ENCODE measurements around the gene PHACTR1.
"Not testable (repeated sequence)": the region's sequence is repeated elsewhere in the genome, so short reads cannot be mapped to it uniquely, and the experiment has no call there.

Gene PHACTR1

DNA sequence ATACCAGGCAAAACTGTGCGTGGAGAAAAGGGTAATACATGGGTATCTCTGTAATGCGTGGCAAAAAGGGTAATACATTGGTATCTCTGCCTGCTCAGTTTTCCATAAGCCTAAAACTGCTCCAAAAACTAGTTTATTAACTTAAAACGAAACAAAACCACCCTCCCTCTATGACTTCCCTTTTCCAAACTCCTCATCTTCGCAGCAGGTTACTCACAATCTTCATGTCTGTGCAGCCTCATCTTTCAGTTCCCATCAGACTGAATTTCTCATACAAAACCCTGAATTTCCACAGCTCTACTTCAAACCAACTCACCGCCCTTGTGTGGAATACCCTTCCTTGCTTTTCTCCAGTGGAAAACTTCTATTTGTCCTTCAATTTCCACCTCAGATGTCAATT is 199.4 kb downstream of the PHACTR1 start:
- no peak for DNase-seq

DNA sequence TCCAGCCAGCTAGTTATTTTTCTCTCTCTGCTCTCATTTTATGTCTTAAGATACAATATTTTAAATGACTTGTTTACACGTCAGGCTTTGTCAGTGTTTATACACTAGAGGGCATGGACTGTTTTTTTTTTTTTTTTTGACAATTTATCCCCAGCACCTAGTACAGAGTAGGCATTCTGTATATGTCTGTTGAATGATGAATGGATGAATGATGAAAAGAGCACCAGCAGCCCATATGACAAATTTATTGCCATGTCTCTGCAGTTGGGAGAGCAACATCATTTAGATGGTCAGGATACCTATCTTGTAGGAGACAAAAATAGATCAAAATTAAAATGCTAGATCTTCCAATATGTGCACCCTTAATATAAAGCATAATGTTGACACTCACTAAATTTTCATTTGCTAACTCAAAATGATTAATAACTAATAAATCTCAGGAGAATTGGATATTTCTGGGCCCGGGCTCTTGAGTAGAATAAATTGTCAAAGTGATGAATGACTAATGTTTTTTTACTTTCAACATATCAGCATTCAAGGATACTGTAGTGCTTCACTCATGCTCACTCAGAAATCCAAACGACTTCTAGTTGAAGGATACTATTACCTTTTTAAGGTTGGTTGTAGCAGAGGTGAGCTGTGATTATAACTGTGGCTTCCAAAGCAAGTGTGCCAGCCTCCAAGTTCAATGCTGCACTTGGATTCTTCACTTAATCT is 200.0 kb downstream of the PHACTR1 start:
- DNase-seq = no peak

DNA sequence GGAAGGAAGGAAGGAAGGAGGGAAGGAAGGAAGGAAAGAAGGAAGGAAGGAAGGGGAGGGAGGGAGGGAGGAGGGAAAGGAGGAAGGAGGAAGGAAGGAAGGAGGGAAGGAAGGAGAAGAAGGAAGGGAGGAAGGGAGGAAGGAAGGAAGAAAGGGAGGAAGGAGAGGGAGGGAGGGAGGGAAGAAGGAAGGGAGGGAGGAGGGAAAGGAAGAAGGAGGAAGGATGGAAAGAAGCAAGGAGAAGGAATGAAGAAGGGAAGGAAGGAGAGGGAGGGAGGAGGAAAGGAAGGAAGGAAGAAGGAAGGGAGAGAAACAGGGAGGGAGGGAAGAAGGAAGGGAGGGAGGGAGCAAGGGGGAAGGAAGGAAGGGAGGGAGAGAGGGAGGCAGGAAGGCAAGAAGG is 204.9 kb downstream of the PHACTR1 start:
- DNase-seq = no peak

DNA sequence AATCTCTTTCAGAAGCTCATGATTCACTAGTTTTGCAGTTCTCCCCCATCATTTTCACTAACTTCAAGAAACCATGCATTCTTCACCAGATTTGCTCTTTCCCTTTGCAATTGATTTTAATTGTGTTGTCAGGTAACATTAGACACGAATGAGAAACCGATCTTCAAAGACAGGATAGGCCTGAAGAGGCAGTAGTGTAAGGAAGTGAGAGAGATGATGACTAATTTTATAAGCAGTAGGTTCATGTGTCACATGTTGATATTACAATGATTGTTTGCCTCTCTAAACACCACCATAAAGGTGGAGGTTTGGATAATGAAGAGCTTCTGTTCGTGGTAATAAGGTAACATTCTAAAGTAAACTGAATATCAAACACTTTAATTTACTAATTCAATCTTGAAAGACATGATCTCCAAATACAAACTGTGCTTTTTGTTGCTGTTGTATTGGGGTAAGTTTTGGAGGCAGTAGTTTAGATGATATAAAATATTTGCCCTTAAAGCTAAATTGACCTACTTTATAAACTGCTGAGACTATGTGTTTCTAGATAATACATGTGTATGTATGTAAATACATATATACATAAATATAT is 207.2 kb downstream of the PHACTR1 start:
- DNase-seq = no peak

DNA sequence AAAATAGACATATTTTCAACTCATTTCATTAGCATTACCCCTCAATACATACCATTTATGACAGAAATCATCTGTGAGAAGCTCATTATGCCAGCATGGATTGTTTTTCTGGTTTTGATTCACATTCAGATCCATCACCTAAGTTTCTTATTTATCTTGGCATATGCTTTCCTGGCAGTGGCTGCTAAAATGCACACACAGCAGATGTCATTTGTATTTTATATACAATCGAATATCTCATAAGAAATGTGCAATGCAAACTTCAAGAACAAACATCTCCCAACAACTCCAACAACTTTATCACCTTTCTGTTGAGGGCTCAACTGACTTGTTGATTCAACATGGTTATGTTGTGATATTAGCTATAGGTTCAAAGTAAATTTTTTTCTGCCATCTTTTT is 208.3 kb downstream of the PHACTR1 start:
- DNase-seq = no peak

DNA sequence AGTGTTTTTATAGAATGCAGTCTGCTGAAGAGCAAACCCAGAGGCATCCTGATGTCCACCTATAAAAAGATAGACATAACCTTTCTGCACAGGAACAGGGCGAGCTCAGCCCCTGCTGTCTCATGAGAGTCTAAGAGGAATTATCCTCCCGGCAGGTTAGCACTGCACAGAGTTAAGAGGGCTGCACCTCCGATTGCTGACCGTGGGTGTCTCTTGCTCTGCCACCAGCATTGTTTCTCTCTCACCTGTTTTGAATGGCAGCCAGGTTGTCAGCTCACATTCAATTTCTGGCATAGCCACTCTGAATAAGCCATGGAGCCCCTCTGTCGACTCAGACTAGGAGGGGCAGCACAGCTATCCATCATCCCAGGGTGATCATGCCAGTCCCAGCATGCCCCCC is 211.2 kb downstream of the PHACTR1 start:
- no peak for DNase-seq

DNA sequence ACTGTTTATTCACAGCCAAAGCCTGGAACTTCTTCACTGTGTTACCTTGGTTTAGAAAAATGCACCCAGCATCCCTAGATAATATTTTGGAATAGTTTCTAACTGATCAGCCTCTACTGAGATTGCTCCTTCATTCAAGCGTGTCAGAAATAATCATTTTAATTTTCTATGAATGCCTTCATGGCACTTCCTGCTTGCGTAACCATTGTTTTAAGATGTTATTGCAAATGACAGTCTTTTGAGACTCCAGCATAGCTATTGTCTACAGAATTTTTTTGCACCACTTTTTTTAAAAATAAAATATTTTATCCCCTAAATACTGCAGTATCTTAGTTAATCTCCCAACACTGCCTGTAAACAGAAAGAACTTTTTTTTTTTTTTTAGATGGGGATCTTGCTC is 213.1 kb downstream of the PHACTR1 start:
- no peak for DNase-seq

DNA sequence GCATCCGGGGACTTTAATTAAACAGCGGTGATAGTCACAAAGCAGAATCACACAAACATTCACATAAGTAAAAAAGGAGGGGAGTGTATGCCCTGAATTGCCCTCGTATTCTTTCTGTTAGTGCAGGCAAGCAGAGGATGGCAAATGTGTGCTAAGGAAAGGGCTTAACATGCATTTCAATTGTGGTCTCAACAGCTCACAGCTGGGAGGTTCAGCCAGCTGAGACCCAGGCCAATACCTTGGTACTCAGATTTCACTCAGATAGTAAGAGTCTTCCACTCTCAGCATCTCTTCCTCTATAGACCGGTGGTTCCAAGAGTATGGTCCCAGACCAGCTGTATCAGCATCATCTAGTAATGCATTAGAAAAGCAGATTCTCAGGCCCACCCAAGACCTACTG is 215.1 kb downstream of the PHACTR1 start:
- DNase-seq = no peak

DNA sequence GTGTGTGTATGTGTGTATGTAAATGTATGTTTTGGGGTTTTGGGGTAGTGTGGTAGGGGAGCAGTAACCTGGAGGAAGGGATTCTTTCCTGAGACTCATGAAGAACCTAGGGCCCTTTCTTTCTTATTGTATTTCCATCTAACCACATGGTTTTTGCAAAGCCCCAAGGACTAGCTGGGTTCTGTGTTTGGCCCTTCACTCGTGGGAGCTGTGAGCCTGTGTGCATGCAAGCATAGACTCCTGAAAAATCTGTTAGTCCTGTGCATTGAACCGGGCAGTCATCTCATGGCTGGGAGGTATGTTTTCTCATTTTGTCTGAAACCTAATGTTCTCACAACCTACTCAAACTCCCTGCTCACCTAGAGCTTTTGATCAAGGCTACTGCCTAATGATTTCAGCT is 219.1 kb downstream of the PHACTR1 start:
- no peak for DNase-seq

DNA sequence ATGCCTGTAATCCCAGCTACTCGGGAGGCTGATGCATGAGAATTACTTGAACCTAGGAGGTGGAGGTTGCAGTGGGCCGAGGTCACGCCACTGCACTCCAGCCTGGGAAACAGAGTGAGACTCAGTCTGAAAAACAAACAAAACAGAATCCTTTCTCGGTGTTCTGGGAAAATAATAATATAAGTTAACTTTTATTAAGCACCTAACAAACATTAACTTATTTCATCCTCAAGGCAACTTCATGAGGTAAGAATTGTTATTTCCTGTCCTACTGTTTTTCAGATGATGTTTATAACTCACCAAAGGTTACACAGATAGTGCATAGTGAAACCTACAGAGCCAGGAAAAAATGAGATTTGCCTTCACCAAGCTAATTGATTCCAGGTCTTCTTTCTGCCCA is 221.4 kb downstream of the PHACTR1 start:
- no peak for DNase-seq

DNA sequence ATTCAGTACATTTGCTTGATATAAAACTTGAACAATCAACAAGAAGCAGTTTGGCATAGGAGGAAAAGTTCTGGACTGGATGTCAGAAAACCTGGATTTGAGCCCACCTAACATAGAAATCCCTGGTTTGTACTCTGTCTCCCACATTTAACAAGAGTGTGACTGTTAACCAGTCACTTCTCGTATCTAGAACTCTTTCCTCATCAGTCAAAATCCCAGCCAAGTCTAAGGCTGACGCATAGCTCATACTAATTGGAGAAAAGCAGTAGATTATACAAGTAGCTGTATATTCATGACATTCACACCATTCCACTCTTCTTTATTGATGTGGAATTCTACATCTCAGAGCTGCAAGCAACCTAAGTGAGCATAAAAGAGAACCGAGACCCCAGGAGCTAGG is 222.7 kb downstream of the PHACTR1 start:
- DNase-seq = no peak

DNA sequence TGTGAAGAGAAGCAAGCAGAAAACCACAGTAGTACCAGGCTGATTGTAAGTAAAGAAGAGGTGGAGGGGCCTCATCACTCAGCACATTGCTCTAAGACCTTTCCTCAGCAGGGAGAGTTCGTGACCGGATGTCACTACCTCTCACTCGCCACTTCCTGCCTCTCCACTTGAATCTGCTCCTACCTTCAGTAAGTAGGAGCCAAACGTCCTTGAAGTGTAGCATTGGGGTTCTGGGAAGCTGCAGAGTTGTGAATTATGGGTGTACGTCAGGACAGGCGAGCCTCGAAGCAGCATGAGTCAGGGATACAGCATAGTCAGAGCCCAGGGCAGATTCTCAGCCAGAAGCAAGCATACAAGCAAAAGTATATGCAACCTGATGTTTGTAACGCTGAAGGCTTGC is 224.9 kb downstream of the PHACTR1 start:
- no peak for DNase-seq

DNA sequence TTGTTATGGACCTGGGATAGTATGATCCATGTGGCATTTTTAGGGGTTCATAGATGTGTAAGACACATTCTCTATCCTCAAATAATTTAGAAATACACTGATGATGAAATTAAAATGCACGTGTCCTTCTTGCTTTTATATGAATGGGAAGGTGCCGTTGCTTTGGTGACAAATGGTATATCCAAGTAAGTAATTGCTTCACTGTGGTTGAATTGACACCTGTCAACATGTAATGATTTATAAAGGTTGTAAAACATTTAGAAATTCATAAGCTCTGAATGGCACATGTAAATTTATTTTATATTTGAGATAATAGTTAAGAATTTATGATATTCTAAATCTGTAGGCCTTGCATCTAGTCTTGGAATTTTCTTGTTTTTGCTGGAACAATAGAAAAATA is 227.0 kb downstream of the PHACTR1 start:
- DNase-seq = no peak

DNA sequence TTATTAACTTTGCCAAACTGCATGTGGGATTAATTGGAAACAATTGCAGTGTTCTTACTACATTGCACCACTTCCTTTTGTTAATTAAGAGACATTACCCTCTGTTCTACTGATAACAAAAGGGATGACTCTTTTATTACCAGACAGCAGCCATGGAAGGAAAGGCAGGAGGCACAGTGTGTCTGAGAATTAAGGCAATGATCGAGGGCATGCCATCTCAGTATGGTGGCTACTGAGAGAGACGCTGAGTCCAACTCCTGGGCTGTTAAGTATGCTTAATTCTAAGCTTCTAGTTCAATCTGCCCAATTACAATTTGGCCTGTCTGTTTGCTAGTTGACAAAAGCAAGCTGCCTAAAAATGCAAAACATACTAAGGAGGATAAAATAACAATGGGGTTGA is 227.4 kb downstream of the PHACTR1 start:
- DNase-seq = no peak

DNA sequence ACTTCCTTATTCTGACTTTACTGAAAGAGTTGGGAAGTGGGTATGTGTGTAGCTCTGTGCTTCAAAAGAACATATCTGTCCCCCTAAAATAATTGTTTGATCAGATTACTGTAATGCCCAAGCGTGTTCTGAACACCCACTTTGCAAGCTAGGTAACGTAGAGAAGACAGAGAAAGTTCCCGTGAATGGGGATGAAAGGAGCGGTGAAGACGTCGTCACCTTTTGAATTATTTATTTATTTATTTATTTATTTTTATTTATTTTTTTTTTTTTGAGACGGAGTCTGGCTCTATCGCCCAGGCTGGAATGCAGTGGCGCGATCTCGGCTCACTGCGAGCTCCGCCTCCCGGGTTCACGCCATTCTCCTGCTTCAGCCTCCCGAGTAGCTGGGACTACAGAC is 228.0 kb downstream of the PHACTR1 start:
- not testable (repeated sequence) for DNase-seq

DNA sequence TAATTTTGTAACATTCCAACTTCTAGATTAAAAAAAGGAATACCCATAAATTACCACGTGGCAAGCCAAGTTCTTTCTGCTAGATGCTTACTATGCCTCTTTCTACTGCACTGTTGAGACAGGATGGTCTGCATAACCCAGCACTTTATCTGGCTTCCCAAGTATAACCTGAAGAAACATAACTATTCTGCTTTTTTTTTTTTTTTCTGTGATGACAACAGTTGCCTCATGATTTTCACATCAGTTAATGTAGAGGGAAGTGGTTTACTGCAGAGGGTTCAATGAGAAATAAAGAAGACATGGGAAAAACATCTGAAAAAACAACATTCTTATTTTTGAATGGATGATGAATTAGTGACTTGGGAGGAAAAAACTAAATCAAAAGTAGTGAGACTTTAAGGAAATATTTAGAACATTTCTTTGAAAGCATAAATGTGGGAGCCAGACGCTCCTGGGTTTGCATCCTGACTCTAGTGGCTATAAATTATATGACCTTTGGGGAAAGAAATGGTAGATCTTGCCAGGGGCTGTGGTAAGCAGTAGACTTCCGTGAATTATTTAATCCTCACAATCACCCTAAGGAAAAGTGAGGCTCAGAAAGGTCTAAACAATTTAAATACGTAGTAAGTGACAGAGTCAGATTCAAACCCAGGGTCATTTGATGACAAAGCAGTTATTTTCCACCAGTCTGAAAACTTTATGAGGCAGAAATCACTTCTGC is 230.7 kb downstream of the PHACTR1 start:
- no peak for DNase-seq

DNA sequence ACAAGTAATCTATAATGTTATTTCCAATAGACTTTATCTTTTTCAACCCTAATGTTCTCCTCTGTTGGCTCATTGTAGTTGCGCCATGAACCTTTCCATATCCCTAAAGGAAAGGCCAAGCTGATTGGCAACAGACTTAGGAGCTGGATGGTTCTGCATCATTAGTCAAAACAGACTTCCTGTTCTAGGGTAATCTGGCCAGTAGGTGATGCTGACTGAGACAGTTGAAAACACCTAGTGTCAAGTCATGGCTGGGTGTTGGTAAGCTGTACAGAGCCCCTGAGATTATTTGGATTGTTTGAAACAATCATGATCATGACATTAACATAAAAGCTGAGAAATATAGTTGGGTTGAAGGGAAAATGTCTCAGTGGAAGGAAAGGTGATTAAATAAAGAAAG is 231.4 kb downstream of the PHACTR1 start:
- no peak for DNase-seq

DNA sequence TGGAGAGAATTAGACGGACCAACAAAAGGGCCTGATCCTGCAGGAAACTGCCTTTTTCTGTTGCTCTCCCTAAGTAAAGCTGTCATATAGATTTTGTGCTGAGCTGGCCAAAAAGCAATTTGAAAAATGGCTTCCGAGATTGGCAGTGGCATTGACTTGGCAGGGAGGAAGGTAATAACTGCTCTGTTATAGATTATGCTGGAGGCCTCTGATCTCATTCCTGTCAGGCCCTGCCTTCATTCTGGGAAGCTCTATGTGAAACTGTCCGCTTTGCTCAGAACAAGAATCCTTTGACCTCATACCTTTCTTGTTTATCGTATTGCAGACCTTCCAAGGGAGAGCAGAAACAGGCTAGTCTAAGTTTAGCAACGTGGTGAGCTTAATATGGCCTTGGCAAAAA is 234.4 kb downstream of the PHACTR1 start:
- DNase-seq = no peak

DNA sequence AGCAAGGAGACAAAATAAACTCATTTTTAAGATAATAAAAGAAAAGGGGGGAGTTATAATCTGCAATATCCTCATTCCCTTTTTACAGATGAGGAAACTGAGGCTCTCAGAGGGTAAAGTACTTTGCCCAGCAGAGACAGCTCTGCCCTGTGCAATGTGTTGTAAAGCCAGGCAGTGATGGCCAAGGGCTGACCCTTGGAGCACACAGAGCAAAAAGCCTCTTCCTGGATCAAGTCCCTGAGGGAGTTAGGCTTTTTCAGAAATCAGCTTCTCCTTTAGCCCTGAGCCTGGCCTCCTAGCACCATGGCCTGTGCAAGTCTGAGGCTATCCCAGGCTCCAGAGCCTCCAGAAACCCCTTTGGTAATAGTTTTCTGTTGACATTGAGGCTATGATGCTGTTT is 234.8 kb downstream of the PHACTR1 start:
- DNase-seq = no peak

DNA sequence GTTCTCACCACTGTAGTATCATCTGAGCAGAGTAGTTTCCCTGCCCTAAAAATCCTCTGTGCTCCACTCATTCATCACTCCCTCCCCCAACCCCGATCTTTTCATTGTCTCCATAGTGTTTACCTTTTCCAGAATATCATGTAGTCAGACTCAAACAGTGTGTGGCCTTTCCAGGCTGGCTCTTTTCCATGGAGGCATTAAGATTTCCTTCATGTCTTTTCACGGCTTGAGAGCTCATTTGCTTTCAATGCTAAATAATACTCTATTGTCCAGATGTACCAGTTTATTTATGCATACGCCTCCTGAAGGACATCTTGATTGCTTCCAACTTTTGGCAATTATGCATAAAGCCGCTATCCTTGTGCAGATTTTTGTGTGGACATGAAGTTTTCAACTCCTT is 235.8 kb downstream of the PHACTR1 start:
- no peak for DNase-seq

DNA sequence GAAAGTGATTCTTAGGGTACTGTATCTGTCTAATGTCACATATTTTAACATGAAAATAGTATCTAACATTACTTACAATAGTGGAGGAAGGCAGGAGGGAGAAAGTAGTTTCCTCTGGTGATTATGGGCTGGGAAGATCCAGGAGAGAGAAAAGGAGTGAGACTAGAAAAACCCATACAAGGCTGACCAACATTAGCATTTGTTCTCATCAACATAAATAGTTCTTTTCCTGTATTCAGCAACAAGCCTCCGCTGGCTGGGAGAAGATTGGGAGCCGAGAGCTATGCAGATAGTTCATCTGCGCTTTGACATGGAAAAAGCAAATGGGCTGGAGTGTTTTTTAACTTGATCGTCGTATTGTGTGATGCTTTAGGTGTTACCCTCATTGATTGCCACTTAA is 239.4 kb downstream of the PHACTR1 start:
- DNase-seq = no peak

DNA sequence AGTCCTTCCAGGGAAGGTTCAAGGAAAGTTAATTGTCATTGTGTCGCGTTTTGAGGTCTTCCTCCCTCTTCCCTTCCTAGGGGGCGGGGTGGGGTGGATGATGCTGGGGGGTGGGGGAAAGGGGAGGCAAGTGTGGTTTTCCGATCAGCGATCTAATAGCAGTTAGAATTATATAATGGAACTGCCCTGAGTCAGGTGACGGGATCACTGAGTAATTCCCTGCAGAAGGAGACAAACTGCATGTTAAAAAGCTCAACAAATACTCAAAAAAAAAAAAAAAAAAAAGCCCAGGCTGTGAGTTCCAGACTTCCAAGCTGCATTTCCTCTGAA is 240.4 kb downstream of the PHACTR1 start:
- no peak for DNase-seq

DNA sequence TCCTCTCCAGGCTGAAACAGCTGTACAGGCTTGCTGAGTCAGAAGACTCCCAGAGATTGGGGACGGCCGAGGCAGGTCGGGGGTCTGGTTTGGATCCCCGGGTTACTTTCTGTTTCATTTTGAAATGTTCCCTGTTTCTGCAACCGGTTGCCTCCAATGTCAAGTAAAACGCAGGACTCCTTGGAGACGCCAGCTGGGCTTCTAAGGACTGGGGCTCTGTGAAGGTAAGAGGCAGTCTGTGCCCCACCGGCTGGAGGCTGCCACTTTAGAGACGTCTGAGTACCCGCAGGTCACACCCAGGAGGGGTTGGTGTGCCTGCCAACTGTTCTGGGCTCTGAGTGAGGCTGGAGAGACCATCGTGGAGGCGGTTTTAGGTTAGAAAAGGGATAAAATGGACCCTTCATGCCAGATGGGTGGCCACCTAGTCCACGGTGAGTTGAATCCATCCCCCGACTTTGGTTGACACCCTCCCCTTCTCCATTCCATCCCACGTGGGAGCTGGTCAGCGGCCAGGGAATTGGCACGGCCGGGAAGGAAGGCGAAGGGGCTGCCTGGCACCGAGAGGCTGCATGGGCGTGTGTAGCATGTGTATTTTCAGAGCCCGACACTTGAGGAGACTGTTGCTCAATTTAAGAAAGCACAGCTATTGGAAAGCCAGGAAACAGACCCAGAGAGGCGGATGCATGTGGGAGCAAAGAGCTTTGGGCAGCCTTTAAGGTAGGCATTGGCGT is 240.9 kb downstream of the PHACTR1 start:
- DNase-seq = no peak
